Right lobe of liver (tissue), 6 donors: ENCODE data around the gene WDSUB1. TPM values are rescaled to one million over a fixed set of nuclear protein-coding genes. Genes with fewer than 3 reads are reported as not detected.

Source experiments
- ATAC-seq, 4 donors: fragments of 200-7000 bp; cut with Tn5 transposase; one replicate each; pipeline ENCODE4 v1.9.1; 2020; ENCODE audit warnings: mild to moderate bottlenecking in 4 of 4, moderate library complexity in 4 of 4
- DNase-seq, 3 donors: peaks; one replicate each; pipeline ENCODE4 v3.0.0-alpha.2; 2020
- H3K27ac ChIP-seq, 3 donors: fragments of 200-600 bp; one replicate each; pipeline ENCODE4 v1.8.0; 2022
- H3K27me3 ChIP-seq, 2 donors: fragments of 200-600 bp; one replicate each; pipeline ENCODE4 v1.8.0; 2022
- H3K36me3 ChIP-seq, 4 donors: fragments of 200-600 bp; sonication (generic) in 1 of 4; one replicate each; pipeline versions ENCODE4 v1.5.1 to v1.8.0; 2017 to 2022; ENCODE audit warnings: control low read depth in 1 of 4
- H3K4me1 ChIP-seq, 4 donors: fragments of 200-600 bp; sonication (generic) in 1 of 4; one replicate each; pipeline versions ENCODE4 v1.5.1 to v1.8.0; 2017 to 2022; ENCODE audit warnings: control low read depth in 1 of 4
- H3K4me3 ChIP-seq, 3 donors: fragments of 200-600 bp; one replicate each; pipeline ENCODE4 v1.8.0; 2022
- H3K9me3 ChIP-seq, 4 donors: fragments of 200-600 bp; sonication (generic) in 1 of 4; one replicate each; pipeline versions ENCODE4 v1.5.1 to v1.8.0; 2017 to 2022; ENCODE audit warnings: control low read depth in 1 of 4
- POLR2A ChIP-seq: fragments of 450-650 bp; IDR thresholded peaks from one replicate; pipeline ENCODE4 v1.6.1; 2017; ENCODE audit warnings: antibody characterized with exemption, mild to moderate bottlenecking
- WGBS: methylation state at CpG from one replicate; pipeline ENCODE4 v1.1.6; 2018; ENCODE audit warnings: low coverage, low lambda C conversion rate; ENCODE audit not compliant: insufficient coverage; ENCODE audit errors: missing lambda C conversion rate; 5-methylcytosine and 5-hydroxymethylcytosine counted together
- intact Hi-C, 2 donors: fragments of 100-400 bp; cut with DNase I; formaldehyde crosslinking; loops; one replicate each; pipeline versions ENCODE4 v1.11.2 to v1.14.1; 2022
- total RNA-seq, 6 experiments: library from RNA; depleted of rRNA in 2 of 6; stranded (reverse); fragments of >200 nt in 2 of 6; fragmentation: NEBNext Ultra II Directional in 3 of 6; extraction: Animal tissue kit (Norgen Biotek cat#: 25700) in 3 of 6; gene quantifications; one replicate each; pipeline versions ENCODE4 v1.1.0 to v1.2.4, GENCODE V29; 2016 to 2023
- TF ChIP-seq, protein P1 (sequence below), 4 donors: fragments of 200-600 bp in 3 of 4; fragments of 450-650 bp in 1 of 4; IDR thresholded peaks; one replicate each; pipeline versions ENCODE4 v1.5.1 to v1.8.0; 2016 to 2022; ENCODE audit warnings: antibody characterized with exemption in 4 of 4, mild to moderate bottlenecking in 2 of 4
- donor health status: DM: no; HTN: yes; CAD: no.
- donor health status: DM: no; HTN: no; CAD: no.
- donor health status: DM: no; HTN: no; CAD: no.
- donor health status: DM: no; HTN: yes; CAD: no.
- donor health status: DM: no; HTN: yes; CAD: no.

WDSUB1 gene
- total RNA-seq, 6 experiments from 2014 or later: 2.2 to 4.3 (median 3.2) TPM

DNA sequence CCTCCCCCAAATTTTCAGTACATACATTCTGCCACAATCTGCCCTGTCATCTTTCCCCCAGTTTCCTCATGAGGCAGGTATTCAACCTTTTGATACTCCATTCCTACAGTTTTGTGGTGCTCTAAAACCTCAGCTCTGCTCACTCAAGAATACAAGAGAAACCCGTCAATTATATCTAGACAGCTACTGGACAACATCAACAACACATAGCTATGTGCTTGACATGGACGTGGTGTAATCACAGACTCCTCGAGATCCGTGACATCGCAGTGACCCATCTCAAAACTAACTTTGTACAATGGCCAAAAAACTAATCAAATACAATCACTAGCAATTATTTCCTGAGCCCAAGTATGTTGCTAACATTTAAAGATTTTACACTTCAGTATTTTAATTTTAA is 23.6 kb downstream of the WDSUB1 start:
- Histone ChIP-seq H3K9me3 (no peaks in the 10 kb centered on the region), H3K27ac (no peak overlapping the region), H3K27me3 (no peaks in the 10 kb centered on the region), H3K36me3 (peaks cover 0 to 3% (median 0%) of the 10 kb centered on the region in 4 donors), H3K4me3 (no peak overlapping the region), H3K4me1 (no peaks in the 10 kb centered on the region)
- TF ChIP-seq, protein P1, sequence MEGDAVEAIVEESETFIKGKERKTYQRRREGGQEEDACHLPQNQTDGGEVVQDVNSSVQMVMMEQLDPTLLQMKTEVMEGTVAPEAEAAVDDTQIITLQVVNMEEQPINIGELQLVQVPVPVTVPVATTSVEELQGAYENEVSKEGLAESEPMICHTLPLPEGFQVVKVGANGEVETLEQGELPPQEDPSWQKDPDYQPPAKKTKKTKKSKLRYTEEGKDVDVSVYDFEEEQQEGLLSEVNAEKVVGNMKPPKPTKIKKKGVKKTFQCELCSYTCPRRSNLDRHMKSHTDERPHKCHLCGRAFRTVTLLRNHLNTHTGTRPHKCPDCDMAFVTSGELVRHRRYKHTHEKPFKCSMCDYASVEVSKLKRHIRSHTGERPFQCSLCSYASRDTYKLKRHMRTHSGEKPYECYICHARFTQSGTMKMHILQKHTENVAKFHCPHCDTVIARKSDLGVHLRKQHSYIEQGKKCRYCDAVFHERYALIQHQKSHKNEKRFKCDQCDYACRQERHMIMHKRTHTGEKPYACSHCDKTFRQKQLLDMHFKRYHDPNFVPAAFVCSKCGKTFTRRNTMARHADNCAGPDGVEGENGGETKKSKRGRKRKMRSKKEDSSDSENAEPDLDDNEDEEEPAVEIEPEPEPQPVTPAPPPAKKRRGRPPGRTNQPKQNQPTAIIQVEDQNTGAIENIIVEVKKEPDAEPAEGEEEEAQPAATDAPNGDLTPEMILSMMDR (IDR thresholded peaks at IDR 0.05): no peak
- TF ChIP-seq POLR2A: no peak
- DNase-seq (no peak), ATAC-seq (no peak)
- intact Hi-C loops: no loop called here
- WGBS: 67% methylated on average over 5 of the region's 5 CpGs

DNA sequence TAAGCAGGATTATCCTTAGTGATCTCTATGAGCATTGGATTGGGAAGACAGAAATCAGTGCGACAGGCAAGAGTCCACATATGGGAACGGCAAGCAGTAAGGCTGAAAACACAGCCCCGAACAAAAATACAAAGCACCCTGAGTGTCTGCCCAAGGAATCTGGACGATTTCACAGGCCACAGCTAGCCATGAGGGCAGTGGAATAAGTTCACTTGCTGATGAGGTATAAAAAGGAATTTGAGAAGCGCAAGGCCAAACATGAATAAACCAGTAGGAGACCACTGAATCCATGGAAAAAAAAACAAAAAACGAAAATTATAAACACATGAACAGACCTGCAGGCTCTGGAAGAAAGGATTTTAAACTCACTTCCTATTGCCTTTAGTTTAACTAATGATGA is 24.3 kb downstream of the WDSUB1 start:
- H3K36me3 ChIP-seq: peaks cover 0 to 3% (median 0%) of the 10 kb centered on the region in 4 donors
- WGBS: 85% methylated on average over 4 of the region's 6 CpGs
- H3K9me3 ChIP-seq: no peaks in the 10 kb centered on the region
- H3K27me3 ChIP-seq: no peaks in the 10 kb centered on the region
- intact Hi-C loops: no loop called here
- DNase-seq (no peak), ATAC-seq (no peak)
- no peak overlapping the region for H3K27ac ChIP-seq
- no peak overlapping the region for H3K4me3 ChIP-seq
- TF ChIP-seq, protein P1 (IDR thresholded peaks at IDR 0.05): no peak
- no peak for TF ChIP-seq POLR2A
- no peaks in the 10 kb centered on the region for H3K4me1 ChIP-seq

DNA sequence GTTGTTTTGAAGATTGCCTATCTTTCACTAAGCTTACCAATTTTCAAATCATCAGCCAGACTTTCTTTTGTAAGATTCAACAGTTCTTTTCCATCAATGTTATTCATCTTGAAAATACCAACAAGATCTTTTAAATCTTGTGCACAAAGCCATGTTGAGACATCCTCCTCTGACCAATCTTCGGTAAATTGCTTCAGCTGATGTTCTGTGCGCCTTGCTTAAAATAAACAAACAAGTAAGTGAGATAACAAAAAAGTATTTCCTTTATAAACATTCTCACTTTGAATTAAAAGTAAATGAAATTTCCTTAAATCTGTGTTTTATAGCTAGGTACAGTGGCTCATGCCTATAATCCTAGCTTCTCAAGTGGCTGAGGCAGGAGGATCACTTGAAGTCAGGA is 30.3 kb downstream of the WDSUB1 start:
- no peak overlapping the region for H3K4me3 ChIP-seq
- 73% methylated on average over 2 of the region's 2 CpGs for WGBS
- ATAC-seq: no peak
- intact Hi-C loops: no loop called here
- no peaks in the 10 kb centered on the region for H3K27me3 ChIP-seq
- no peak overlapping the region for H3K27ac ChIP-seq
- no peaks in the 10 kb centered on the region for H3K4me1 ChIP-seq
- no peak for TF ChIP-seq POLR2A
- TF ChIP-seq, protein P1 (IDR thresholded peaks at IDR 0.05): no peak
- H3K9me3 ChIP-seq: no peaks in the 10 kb centered on the region
- peaks cover 0 to 3% (median 0%) of the 10 kb centered on the region in 4 donors for H3K36me3 ChIP-seq
- no peak for DNase-seq

DNA sequence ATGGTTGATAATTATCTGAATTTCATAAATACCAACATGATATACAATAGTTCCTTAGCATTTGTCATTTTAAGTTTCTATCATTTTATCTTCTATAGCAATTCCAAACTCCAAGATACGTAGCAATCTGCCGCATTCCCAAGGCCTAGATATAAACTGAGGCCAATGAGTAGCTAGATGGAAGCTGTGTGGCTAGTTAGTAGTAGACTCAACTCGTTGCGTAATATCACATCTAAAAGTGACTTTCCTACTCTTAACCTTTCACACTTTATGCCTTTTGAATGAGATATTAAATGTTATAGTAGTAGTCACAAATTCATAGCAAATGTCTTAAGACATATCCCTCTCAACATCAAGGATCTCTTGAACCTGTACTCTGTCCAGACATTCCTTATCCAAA is 33.6 kb downstream of the WDSUB1 start:
- no peaks in the 10 kb centered on the region for H3K4me1 ChIP-seq
- ATAC-seq (no peak), DNase-seq (no peak)
- no peaks in the 10 kb centered on the region for H3K9me3 ChIP-seq
- H3K4me3 ChIP-seq: no peak overlapping the region
- intact Hi-C loops: no loop called here
- no peaks in the 10 kb centered on the region for H3K36me3 ChIP-seq
- H3K27ac ChIP-seq: no peak overlapping the region
- TF ChIP-seq, protein P1 (IDR thresholded peaks at IDR 0.05): no peak
- TF ChIP-seq POLR2A: no peak
- 99% methylated on average over 4 of the region's 4 CpGs for WGBS
- H3K27me3 ChIP-seq: no peaks in the 10 kb centered on the region
